ENCODE results near the gene SIPA1L3.
"Not testable (repeated sequence)": the region's sequence is repeated elsewhere in the genome, so short reads cannot be mapped to it uniquely, and the experiment has no call there.

SIPA1L3 gene

DNA sequence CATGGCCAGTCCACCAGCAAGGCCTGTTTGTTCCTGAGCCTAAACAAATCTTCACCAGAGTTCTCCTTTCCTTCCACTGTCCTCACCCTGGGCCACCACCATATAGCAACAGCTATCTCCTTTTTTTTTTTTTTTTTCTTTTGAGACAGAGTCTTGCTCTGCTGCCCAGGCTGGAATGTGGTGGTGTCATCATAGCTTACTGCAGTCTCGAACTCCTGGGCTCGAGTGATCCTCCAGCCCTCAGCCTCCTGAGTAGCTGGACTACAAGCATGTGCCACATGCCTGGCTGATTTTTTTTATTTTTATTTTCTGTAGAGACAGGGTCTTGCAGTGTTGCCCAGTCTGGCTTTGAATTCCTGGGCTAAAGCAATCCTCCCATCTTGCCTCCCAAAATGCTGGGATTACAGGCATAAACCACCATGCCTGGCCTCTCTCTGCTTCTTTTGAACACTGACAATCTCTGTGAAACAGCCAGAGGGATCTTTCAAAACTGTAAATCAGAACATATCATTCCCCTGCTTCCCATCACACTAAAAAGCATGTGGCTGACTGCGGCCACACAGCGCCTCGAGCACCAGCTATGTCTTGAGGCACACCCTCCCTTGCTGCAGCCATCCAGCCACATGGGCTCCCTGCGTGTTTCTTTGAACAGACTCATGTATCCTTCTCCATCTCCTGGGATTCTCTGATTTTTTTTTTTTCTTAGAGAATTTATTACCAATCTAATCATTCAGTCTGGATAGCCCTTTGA, 110.6 kb downstream of the SIPA1L3 start:
- no peak for DNase-seq (ENCODE audit: extremely low read depth in 1 of 2, low read depth in 1 of 2)

DNA sequence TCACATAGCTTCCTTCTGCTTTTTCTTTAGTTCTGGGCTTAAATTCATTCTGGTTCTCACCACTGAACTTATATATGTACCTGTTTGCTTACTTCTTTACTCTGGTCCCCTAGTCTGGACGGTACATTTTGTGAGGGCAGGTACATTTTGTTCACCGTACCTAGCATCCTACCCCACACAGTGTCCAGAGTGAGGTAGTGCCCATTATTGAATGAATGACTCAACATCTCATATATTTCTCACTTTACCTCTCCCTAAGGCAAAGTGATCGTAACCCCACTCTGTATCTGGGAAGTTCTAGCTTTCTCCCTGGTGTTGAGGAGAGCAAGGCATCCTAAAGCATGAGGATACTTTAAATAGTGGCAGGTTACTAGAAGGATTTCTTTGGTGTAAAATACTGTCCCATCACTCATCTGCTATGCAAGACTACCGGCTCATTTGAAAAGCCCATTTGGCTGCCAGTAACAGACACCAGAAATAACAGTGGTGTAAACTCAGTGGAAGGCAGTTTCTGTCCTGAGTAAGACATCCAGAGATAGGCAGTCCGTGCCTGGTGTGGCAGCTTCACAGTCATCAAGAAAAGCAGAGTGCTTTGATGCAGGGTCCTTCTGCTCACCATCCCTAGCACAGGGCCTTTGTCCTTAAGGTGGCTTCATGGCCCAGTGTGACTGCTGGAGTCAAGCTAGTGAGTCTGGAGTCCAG, 111.8 kb downstream of the SIPA1L3 start:
- DNase-seq (ENCODE audit: extremely low read depth in 1 of 2, low read depth in 1 of 2), result no peak

DNA sequence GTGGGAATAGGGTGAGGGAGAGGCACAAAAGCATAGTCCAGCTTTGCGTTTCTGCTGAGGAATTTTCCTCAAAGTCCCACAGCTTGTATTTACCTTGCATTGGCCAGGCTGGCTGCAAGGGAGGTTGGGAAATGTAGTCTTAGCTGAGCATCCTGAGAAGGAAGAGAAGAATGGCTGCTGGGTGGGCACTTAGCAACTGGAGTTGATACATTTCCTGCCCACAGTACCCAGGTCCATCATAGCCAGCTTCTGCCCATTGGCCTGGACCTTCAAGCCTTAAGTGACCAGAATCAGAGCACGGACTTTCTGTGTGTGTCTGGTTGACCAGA, 112.4 kb downstream of the SIPA1L3 start:
- no peak for DNase-seq (ENCODE audit: extremely low read depth in 1 of 2, low read depth in 1 of 2)

DNA sequence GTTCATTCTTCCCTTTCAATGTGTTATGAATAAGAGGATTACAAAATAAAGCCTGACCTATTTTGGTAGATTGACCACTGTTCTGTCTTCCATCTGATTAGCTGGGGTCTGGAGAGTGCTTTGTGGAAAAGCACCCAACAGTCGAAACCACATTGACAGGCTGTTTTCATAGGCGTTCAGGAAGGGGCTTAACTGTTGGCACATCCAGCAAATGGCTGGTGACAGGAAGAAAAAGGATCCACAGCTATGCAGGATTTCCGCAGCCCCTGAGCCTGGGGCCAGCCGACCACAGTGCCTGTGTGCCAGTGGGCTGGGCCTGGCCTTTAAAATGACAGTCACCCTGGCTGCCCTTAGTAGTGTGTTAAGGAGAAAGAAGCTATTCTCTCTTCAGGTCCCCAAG, 113.3 kb downstream of the SIPA1L3 start:
- no peak for DNase-seq (ENCODE audit: extremely low read depth in 1 of 2, low read depth in 1 of 2)

DNA sequence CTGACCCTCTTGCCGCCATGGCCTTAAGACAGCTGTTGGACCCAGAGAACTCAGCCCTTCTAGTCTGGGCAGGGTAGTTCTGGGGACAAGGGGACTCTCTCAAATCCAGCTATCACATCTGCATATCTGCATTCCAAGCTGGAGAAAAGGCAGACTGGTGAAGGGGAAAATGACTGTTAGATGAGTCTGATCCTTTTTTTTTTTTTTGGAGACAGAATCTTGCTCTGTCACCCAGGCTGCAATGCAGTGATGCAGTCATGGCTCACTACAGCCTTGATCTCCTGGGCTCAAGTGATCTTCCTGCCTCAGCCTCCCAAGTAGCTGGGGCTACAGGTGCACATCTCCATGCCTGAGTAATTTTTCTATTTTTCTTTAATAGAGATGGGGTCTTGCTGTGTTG, 114.3 kb downstream of the SIPA1L3 start:
- DNase-seq (ENCODE audit: extremely low read depth in 1 of 2, low read depth in 1 of 2), result no peak

DNA sequence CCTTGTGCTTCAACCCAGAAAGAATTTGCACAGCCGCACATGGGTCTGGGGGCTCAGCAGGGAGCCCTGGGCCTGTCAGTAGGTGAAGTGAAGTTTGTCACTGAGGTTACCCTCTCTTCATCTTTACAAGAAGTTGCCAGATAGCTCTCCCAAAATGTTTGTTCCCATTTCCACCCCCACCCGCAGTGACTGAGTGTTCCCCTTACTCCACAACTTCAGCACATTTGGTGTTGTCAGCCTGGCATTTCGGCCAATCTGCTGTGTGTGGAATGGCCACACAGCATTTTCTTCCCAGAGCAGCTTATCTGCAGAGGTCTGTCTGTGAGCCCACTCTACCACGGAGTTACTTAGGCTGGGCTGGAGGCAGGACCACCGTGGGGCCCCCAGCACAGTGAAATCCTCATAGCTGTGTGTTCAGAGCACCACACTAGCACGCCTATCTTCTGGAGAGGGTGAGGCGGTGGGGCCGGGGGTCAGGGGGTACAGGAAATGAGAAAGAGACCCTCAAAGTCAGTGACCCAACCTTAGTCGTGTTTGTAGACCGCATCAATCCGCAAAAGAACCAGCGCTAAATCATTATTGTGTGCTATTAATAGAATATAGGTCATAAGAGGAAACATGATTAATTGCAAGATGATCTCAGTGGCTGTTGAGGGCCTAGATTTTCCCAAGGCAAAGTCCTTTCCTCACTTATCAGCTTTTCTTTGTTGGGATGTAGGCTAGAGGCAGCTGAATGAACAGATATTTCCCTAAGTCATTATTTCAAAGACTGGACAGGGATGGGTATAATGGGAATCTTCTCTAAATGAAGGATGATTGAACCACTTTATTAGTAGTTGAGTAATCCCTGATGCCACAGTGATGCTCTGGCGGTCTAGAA, 116.0 kb downstream of the SIPA1L3 start:
- DNase-seq (ENCODE audit: extremely low read depth in 1 of 2, low read depth in 1 of 2), result no peak

DNA sequence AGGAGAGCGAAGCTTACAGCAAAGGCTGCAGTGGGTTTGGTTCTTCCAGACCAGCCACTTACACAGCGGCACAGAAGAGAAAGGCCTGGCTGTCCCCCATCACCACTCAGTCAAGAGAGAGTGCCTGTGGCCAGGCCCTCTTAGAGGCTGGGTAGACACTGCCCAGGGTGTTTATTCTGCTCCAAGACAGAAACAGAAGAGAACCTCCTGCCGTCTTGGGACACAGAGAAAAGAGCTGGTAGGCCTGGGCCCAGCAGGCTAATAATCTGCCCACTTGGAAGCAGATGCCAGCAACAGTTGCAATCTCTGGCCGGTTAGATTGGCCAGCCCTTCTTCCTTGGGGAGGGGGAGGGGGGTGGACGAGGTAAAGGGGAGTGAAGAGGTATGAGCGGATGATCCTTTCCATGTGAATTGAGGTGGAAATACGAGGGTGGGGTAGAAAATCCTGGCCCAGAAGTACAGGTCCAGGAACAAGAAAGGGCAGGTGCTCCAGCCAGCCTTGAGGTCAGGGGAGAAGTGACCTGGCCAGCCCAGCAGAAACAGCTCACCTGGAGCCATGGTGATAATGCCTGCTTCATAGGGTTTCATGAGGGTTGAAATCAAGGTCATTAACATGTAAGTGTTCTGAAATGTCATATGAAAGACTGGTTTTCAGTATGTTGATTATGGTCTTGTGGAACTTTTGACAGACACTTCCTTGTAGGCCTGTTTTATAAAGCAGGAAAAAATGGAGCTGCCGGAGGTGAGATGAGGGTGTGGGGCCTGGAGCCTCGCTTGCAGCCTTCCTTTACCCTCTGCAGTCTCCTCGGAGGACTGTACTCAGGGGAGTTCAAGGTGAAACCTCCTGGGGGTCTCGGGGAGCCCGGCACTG, 116.9 kb downstream of the SIPA1L3 start:
- no peak for DNase-seq (ENCODE audit: extremely low read depth in 1 of 2, low read depth in 1 of 2)

DNA sequence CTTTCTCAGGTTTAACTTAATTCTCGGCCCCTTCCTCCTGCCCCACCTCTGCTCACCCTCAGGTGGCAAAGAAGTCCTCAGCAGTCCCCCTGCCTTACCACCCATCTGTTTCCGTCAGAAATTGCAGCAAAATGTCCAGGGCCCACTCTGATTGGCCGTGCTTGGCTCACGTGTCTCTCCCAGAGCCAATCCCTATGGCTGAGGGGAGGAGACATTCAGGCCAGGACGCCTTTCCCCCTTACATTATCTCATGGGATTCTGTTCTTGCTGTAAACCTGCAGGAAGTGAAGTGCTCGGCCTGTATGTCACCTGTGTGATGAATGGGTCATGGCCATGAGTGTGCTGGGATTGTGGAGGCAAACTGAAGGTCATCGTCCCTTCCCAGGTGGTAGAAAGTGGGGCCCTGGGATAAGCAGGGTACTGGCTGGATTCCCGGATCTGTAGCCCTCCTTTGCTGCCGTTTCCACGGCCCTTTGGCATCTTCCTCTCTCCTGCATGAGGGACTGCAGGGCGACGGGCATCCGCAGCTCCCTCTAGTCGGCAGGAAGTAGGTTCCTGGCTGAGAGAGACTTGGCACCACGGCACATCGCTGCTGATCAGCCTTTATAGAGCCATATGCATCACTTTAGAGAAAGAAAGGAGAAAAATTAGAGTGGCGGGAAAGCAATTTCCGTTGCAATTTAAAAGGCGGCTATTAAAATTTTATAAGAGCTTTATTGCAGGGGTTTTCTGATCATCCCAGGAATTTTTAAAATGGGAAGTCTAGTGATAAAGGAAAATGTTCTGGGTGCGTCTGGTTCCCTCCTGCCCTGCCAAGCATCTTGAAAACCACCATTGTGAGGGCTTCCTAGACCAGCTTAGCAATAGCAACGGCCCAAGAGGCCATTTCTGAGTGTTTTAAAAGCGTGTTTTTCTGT, 118.2 kb downstream of the SIPA1L3 start:
- no peak for DNase-seq (ENCODE audit: extremely low read depth in 1 of 2, low read depth in 1 of 2)

DNA sequence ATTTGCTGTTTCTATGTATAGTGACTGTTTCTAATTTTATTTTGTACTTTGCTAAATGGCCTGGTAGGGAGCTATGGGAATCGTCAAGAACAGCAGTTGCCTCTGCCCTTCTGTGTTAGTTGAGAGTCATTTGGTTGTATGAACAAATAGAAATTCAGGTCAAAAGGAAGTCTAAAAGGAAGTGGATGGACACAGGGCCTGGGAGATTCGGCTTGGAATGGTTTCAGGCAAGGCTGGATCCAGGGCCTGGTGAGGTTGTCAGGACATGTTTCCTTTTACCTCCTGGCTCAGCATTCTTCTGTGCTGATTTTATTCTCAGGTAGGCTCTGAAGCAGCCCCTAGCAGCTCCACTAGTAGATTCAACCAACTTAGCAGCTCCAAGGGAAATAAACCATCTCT, 118.9 kb downstream of the SIPA1L3 start:
- DNase-seq (ENCODE audit: extremely low read depth in 1 of 2, low read depth in 1 of 2), result no peak

DNA sequence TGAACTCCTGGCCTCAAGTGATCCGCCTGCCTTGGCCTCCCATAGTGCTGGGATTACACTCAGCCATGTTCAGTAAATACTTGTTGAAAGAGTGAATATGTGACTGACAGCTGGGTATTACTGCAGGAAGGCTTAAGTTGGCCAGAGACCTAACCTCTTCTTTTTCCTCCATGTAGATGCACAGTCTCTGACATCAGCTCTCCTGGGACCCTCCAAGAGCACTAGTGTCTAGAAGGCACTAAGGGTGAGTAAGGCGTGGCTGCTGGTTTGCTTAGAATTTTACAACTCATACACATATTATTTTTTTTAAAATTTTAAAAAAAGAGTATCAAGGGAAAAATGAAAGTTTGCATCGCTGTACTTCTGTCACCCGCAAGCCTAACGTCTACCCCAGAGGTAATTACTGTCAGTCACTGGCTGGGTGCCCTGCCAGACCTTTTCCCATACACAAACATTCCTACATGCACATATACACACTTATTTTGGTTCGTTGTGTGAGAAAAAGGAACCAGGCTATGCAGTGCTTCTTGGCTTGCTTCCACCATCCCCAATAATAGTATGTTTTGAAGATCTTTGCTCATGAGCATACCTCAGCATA, 122.0 kb downstream of the SIPA1L3 start:
- no peak for DNase-seq (ENCODE audit: extremely low read depth in 1 of 2, low read depth in 1 of 2)

DNA sequence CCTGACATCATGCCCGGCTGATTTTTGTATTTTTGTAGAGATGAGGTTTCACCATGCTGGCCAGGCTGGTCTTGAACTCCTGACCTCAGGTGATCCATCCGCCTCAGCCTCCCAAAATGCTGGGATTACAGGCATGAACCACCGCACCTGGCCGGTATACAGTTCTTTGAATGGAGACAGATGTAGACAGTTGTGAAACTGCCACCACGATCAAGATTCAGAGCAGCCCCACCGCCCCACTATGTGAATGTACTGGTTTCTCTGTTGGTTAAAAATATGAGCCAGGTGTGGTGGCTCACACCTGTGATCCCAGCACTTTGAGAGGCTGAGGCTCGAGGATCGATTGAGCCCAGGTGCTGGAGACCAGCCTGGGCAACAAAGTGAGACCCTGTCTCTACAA, 123.0 kb downstream of the SIPA1L3 start:
- DNase-seq (ENCODE audit: extremely low read depth in 1 of 2, low read depth in 1 of 2), result not testable (repeated sequence)

DNA sequence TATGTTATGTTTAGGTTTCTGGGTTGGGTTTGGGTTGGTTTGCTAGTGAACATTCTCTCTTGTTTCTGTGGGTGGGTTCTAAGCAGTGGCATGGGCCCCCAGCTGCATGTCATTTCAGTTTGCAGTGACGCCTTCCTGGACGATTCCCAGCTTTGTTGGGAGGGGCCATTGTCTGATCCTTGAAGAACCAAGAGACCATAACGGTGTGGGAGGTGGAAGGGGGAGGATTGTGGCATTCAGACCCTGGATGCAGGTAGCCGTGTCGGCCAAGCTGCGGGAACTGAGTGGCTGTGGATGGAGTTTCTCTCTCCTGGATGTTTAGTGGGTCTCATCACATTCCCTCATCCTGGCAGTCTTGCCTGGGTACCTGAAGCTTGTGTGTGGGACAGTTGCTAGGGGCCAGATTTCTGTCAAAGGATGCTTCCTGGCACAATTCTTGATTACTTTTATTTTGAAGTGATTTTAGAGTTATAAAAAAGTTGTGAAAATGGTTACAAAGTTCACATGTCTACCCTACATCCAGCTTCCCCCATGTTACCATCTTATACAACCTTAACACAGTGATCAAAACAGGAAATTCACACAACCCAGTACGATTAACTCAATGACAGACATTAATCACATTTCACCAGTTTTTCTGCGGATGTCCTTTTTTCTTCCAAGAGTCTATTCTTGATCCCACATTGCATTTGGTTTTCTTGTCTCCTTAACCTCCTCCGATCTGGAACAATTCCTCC, 123.8 kb downstream of the SIPA1L3 start:
- no peak for DNase-seq (ENCODE audit: extremely low read depth in 1 of 2, low read depth in 1 of 2)

DNA sequence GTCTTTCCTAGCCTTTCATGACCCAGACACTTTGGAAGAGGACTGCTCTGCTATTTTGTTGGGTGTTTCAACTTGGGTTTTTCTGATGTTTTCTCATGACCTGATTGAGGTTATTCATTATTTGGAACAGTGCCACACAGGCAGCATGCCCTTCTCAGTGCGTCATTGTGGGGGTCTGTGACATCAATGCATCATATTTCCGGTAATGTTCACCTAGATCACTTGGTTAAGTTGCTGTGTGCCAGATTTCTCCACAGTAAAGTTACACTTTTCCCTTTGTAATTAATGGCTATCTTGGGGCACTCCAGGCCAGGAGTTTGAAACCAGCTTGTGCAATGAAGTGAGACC, 124.4 kb downstream of the SIPA1L3 start:
- DNase-seq (ENCODE audit: extremely low read depth in 1 of 2, low read depth in 1 of 2), result no peak

DNA sequence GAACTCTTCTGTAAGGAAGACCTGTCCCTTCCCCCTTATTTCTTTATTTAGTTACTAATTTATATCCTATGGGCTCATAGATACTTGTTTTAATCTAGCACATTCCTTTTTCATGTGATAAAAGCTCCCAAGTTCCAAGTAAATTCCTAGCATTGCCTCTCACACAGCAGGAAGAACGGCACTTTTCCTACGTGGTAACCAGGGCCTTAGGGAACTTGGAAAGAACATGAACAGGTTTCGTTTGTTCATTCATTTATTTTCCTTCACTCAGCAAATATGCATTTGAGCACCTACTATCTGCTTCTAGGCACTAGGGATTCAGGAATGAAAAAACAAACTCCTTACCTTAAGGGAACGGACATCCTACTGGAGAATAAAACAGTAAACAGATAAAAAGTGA, 125.1 kb downstream of the SIPA1L3 start:
- DNase-seq (ENCODE audit: extremely low read depth in 1 of 2, low read depth in 1 of 2), result no peak

DNA sequence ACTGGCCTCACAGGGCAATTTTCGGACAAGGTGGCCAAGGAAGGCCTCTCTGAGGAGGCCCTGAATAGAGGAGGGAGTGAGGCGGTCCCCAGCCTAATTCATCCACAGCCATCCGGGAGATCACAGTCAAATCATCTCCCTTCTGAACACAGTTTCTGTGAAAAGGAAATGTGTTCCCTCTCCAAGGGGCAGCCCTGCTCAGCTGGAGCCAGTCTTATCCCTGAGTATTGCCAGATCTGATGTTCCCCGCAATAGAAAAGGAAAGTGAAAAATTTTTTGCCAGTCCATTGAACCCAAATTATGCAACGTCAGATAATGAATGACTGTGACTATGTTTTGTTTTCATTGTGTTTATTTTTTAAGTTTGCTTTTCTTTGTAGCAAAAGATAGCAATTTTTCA, 125.9 kb downstream of the SIPA1L3 start:
- no peak for DNase-seq (ENCODE audit: extremely low read depth in 1 of 2, low read depth in 1 of 2)

DNA sequence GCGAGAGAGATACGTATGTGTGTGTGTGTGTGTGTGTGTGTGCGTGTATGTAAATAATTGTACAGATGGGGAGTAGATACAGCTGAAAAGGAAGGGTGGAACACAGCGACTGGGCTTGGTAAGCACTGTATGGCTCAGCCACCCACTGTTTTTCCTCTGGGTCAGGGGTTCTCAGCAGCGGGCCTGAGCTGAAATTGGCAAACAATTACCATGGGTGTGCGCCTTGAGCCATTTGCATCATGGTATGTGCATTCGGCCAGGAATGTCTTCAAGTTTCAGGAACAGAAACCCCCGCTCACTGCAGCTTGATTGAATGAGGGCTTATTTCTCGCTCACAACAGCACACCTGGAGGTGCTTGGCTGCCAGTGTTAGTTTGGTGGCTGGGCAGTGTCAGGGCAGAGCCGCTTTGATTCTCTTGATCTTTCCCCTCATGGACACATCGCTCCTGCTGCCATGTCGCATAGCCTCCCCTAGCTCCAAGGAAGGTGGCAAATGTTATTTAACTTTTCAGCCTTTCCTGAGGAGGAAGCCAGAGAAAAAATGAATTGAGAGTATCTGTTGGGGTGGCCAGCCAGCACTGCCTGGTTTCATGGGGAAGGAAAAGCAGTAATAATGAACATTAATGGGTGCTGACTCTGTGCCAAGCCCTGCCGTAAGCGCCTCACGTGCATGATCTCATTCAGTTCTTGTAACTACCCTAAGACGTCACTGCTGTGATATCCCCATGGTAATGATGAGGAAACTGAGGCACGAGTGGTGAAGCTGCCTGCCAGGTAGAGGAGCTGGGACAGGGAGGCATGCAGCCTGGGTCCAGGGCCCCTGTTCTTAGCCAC, 126.9 kb downstream of the SIPA1L3 start:
- DNase-seq (ENCODE audit: extremely low read depth in 1 of 2, low read depth in 1 of 2), result no peak

DNA sequence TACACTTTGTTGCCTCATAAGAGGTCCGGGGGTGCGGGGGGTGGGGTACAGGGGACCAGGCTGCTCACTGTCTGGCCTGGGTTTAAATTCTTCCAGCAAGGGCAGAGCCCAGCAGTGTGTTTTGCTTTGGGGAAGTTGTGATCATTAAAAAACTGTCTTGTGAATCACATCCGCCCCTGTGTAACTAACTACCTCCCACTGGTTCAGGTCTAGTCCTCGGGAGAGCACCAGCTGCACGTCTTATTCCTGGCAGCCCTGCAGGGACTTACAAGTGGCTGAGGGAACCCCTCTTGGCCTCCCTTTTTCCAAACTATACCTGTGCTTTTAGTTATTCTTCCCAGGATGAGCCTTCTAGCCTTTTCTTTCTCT, 127.5 kb downstream of the SIPA1L3 start:
- no peak for DNase-seq (ENCODE audit: extremely low read depth in 1 of 2, low read depth in 1 of 2)

All from stimulated activated CD8-positive, alpha-beta memory T cell treated with anti-CD3 and anti-CD28 coated beads, Interleukin-7, amount 100 ng/mL, for 48 hours (primary cell).